ENCODE results near the gene SMDT1. TPM values are rescaled to one million over a fixed set of nuclear protein-coding genes. Genes with fewer than 3 reads are reported as not detected.

Gene SMDT1
- total and polyA plus RNA-seq, 9 of the 15 experiments (the other 6 are each of a cell fraction or from before 2014, with no cell fraction given), result 7.9 to 65.2 (median 14.3) TPM

DNA sequence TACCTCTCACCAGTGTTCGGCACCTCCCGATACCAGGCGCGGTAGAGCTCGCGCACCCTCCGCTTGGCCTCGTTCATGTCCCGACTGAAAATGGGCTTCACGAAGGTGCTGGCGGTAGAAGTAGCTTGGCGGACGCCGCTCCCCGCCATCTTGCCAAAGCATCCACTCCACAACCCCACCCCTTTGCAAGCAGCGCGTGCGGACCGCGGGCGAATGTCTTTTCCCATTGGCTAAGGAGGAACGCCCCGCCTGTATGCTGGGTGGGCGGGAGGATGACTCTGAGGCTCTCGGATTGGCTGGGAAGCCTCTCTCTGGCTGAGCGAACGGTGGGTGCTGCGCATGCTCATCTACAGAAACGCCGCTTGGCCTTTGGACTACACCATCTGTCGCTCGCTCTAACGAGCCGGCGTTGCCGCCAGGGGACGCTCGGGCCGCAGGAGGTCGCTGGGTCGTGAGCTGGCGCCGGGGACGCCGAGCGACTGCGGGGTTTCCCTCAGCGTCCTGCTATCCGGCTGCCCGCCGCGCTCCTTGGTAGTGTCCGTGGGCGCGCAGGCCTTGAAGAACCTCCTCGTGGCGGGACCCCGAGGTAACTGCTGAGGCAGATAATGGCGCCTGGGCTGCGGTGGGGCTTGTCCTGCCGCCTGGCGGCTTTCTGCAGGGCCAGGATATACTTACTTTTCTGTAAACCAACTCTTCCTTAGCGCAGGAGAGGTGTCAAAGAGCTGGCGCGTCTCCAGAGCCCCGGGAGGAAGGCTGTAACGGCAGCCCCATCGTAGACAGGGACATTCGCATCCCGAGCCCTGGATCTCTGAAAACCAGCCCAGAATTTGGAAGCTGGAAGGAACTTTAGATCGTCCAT is 11.3 kb downstream of the SMDT1 start, which contains the start of gene NDUFA6 (continued):
- TF ChIP-seq, protein P1, sequence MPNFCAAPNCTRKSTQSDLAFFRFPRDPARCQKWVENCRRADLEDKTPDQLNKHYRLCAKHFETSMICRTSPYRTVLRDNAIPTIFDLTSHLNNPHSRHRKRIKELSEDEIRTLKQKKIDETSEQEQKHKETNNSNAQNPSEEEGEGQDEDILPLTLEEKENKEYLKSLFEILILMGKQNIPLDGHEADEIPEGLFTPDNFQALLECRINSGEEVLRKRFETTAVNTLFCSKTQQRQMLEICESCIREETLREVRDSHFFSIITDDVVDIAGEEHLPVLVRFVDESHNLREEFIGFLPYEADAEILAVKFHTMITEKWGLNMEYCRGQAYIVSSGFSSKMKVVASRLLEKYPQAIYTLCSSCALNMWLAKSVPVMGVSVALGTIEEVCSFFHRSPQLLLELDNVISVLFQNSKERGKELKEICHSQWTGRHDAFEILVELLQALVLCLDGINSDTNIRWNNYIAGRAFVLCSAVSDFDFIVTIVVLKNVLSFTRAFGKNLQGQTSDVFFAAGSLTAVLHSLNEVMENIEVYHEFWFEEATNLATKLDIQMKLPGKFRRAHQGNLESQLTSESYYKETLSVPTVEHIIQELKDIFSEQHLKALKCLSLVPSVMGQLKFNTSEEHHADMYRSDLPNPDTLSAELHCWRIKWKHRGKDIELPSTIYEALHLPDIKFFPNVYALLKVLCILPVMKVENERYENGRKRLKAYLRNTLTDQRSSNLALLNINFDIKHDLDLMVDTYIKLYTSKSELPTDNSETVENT (CRISPR knock-in tag; IDR thresholded peaks at IDR 0.05), result peak; percentile 80; the same call in 1 of the 2 replicates
- TF ChIP-seq, protein P2, sequence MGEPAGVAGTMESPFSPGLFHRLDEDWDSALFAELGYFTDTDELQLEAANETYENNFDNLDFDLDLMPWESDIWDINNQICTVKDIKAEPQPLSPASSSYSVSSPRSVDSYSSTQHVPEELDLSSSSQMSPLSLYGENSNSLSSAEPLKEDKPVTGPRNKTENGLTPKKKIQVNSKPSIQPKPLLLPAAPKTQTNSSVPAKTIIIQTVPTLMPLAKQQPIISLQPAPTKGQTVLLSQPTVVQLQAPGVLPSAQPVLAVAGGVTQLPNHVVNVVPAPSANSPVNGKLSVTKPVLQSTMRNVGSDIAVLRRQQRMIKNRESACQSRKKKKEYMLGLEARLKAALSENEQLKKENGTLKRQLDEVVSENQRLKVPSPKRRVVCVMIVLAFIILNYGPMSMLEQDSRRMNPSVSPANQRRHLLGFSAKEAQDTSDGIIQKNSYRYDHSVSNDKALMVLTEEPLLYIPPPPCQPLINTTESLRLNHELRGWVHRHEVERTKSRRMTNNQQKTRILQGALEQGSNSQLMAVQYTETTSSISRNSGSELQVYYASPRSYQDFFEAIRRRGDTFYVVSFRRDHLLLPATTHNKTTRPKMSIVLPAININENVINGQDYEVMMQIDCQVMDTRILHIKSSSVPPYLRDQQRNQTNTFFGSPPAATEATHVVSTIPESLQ (CRISPR knock-in tag; IDR thresholded peaks at IDR 0.05), result peak; percentile 93; the same call in 1 of the 2 replicates
- TF ChIP-seq, protein P3, sequence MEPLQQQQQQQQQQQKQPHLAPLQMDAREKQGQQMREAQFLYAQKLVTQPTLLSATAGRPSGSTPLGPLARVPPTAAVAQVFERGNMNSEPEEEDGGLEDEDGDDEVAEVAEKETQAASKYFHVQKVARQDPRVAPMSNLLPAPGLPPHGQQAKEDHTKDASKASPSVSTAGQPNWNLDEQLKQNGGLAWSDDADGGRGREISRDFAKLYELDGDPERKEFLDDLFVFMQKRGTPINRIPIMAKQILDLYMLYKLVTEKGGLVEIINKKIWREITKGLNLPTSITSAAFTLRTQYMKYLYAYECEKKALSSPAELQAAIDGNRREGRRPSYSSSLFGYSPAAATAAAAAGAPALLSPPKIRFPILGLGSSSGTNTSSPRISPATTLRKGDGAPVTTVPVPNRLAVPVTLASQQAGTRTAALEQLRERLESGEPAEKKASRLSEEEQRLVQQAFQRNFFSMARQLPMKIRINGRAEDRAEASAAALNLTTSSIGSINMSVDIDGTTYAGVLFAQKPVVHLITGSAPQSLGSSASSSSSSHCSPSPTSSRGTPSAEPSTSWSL (CRISPR knock-in tag; IDR thresholded peaks at IDR 0.05; ENCODE audit: borderline replicate concordance), result no peak
- TF ChIP-seq HNRNPLL (IDR thresholded peaks at IDR 0.05; ENCODE audit: low read depth, low read length, poor library complexity, severe bottlenecking), result peak; percentile 31
- TF ChIP-seq MTA3 (IDR thresholded peaks at IDR 0.05; ENCODE audit: borderline replicate concordance), result 0 out of 2 replicates have a peak, but pooled peaks have one; percentile 45
- peak; percentile 76 to 93 (median 89) for TF ChIP-seq YY1 (IDR thresholded peaks at IDR 0.05; ENCODE audit: borderline replicate concordance in 1 of 3, control insufficient read depth in 1 of 3, extremely low read depth in 1 of 3, insufficient read depth in 3 of 3, insufficient read length in 1 of 3, insufficient replicate concordance in 2 of 3, low read depth in 1 of 3, low read length in 2 of 3)
- TF ChIP-seq, protein P4, sequence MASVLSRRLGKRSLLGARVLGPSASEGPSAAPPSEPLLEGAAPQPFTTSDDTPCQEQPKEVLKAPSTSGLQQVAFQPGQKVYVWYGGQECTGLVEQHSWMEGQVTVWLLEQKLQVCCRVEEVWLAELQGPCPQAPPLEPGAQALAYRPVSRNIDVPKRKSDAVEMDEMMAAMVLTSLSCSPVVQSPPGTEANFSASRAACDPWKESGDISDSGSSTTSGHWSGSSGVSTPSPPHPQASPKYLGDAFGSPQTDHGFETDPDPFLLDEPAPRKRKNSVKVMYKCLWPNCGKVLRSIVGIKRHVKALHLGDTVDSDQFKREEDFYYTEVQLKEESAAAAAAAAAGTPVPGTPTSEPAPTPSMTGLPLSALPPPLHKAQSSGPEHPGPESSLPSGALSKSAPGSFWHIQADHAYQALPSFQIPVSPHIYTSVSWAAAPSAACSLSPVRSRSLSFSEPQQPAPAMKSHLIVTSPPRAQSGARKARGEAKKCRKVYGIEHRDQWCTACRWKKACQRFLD (CRISPR knock-in tag; IDR thresholded peaks at IDR 0.05), result peak; percentile 79; the same call in 1 of the 2 replicates
- TF ChIP-seq, protein P5, sequence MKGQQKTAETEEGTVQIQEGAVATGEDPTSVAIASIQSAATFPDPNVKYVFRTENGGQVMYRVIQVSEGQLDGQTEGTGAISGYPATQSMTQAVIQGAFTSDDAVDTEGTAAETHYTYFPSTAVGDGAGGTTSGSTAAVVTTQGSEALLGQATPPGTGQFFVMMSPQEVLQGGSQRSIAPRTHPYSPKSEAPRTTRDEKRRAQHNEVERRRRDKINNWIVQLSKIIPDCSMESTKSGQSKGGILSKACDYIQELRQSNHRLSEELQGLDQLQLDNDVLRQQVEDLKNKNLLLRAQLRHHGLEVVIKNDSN (CRISPR knock-in tag; IDR thresholded peaks at IDR 0.05), result peak; percentile 65; the same call in 1 of the 2 replicates
- TF ChIP-seq, protein P6, sequence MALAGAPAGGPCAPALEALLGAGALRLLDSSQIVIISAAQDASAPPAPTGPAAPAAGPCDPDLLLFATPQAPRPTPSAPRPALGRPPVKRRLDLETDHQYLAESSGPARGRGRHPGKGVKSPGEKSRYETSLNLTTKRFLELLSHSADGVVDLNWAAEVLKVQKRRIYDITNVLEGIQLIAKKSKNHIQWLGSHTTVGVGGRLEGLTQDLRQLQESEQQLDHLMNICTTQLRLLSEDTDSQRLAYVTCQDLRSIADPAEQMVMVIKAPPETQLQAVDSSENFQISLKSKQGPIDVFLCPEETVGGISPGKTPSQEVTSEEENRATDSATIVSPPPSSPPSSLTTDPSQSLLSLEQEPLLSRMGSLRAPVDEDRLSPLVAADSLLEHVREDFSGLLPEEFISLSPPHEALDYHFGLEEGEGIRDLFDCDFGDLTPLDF (CRISPR knock-in tag; IDR thresholded peaks at IDR 0.05), result 0 out of 2 replicates have a peak, but pooled peaks have one; percentile 76
- TF ChIP-seq NFE2 (IDR thresholded peaks at IDR 0.05; ENCODE audit: low read depth), result peak; percentile 2; the same call in 1 of the 2 replicates
- no peak for TF ChIP-seq ETV1 (tag; conservative IDR thresholded peaks at IDR 0.05; ENCODE audit: low read depth)
- TF ChIP-seq FIP1L1 (IDR thresholded peaks at IDR 0.05; ENCODE audit: low read depth, low read length, poor library complexity, severe bottlenecking), result peak; percentile 21

All from K562 (cell line).